ENCODE data around the gene ABHD2.

Gene ABHD2

DNA sequence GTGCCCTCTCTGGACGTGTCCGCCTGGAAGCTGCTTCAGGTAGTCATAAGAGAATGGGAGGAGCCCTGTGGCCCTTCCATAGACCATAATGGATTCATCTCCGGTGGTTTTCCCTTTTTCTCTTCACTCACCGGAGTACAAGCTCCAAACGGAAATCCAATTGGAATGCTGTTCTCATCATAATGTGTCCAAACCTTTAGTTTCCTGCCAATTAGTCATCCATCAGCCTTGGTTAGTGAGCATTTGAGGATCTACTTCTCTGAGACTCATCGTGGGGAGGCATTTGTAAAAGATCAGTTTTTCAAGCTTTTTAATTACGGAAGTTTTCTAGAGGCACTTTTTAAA, 34.9 kb downstream of the ABHD2 start:
- POLR2A ChIA-PET = no interaction called here

DNA sequence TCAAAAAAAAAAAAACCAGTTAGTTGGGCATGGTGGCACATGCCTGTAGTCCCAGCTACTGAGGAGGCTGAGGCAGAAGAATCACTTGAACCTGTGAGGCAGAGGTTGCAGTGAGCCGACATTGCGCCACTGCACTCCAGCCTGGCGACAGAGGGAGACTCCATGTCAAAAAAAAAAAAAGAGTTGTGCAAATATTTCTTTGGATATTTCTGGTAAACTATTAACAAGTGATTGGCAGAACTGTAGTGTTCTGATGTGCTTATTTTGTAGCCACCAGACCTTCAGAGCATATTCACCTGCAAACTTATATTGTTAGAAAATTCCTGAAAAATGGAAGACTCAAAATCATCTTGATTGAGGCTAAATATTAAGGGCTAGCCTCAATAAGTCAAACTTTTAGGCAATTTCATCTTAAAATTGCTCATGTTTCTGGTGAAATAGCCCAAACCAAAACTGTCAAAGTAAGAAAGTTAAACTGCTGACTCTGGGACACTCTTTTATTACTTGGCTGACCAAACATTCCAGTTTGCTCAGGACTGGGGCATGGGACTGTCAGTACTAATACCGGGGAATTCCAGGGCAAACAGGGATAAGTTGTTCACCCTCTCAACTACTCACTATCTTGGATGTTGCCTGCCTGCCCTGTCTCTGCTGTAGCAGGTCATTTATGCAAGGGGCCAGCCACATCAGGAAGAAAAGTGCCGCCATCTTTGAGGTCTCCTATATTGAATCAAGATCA, 37.0 kb downstream of the ABHD2 start:
- POLR2A ChIA-PET = no interaction called here
- CTCF ChIA-PET = interaction anchor here (1.3 kb wide), 1 partner anchor 51 kb away, joined by 3 read pairs; no protein-coding TSS in a partner anchor

More for the DNA sequence above, 34.9 kb downstream of the ABHD2 start:
- Histone ChIP-seq H3K27me3 (replicated peaks in 2 of 5; ENCODE audit: control insufficient read depth in 4 of 5, insufficient read depth in 5 of 5, low read length in 4 of 5) (no peaks in the 10 kb centered on the region), H3K36me3 (ENCODE audit: control insufficient read depth in 4 of 4, insufficient read depth in 4 of 4, low read length in 3 of 4) (peaks cover 22 to 81% (median 49%) of the 10 kb centered on the region in 4 experiments), H3K27ac (ENCODE audit: insufficient read depth in 1 of 2, low read depth in 1 of 2, low read length in 2 of 2, poor library complexity in 1 of 2, severe bottlenecking in 2 of 2) (no peak overlapping the region), H3K9me3 (ENCODE audit: control extremely low read depth in 1 of 5, control insufficient read depth in 4 of 5, insufficient read depth in 2 of 5, low read depth in 1 of 5, low read length in 4 of 5) (no peaks in the 10 kb centered on the region), H3K4me1 (ENCODE audit: control extremely low read depth in 1 of 4, control insufficient read depth in 4 of 4, insufficient read depth in 4 of 4, low read length in 3 of 4) (peaks cover 5 to 18% (median 7%) of the 10 kb centered on the region in 4 experiments), H3K4me3 (ENCODE audit: control insufficient read depth in 1 of 7, extremely low read depth in 1 of 7, insufficient read depth in 4 of 7, low read depth in 2 of 7, low read length in 6 of 7) (no peak overlapping the region)
- CTCF ChIA-PET = interaction anchor here (1.5 to 3.9 kb wide), 2 partner anchors 27 to 48 kb away, joined by 4 to 13 read pairs; no protein-coding TSS in a partner anchor
- DNase-seq = no peak
- WGBS (ENCODE audit: insufficient coverage) = 100% methylated on average over 3 of the region's 7 CpGs

GRCh38 chr15:89126009-89126408, 37.8 kb downstream of the ABHD2 start:
- Histone ChIP-seq H3K4me1 (ENCODE audit: control extremely low read depth in 1 of 4, control insufficient read depth in 4 of 4, insufficient read depth in 4 of 4, low read length in 3 of 4) (peaks cover 12 to 30% (median 27%) of the 10 kb centered on the region in 4 experiments), H3K9me3 (ENCODE audit: control extremely low read depth in 1 of 5, control insufficient read depth in 4 of 5, insufficient read depth in 2 of 5, low read depth in 1 of 5, low read length in 4 of 5) (no peaks in the 10 kb centered on the region), H3K36me3 (ENCODE audit: control insufficient read depth in 4 of 4, insufficient read depth in 4 of 4, low read length in 3 of 4) (peaks cover 21 to 67% (median 37%) of the 10 kb centered on the region in 4 experiments), H3K4me3 (ENCODE audit: control insufficient read depth in 1 of 7, extremely low read depth in 1 of 7, insufficient read depth in 4 of 7, low read depth in 2 of 7, low read length in 6 of 7) (no peak overlapping the region), H3K27me3 (replicated peaks in 2 of 5; ENCODE audit: control insufficient read depth in 4 of 5, insufficient read depth in 5 of 5, low read length in 4 of 5) (no peaks in the 10 kb centered on the region), H3K27ac (ENCODE audit: insufficient read depth in 1 of 2, low read depth in 1 of 2, low read length in 2 of 2, poor library complexity in 1 of 2, severe bottlenecking in 2 of 2) (no peak overlapping the region)
- CTCF ChIA-PET = interaction anchor here (1.2 to 7.5 kb wide), 9 partner anchors 8 to 69 kb away, joined by 3 to 59 read pairs (median 5); partner anchors contain the start of gene ABHD2
- POLR2A ChIA-PET = no interaction called here
- DNase-seq = no peak
- 95% methylated on average over 5 of the region's 6 CpGs for WGBS (ENCODE audit: insufficient coverage)

More for the DNA sequence above, 37.0 kb downstream of the ABHD2 start:
- H3K27ac ChIP-seq (ENCODE audit: insufficient read depth in 1 of 2, low read depth in 1 of 2, low read length in 2 of 2, poor library complexity in 1 of 2, severe bottlenecking in 2 of 2) = no peak overlapping the region
- H3K9me3 ChIP-seq (ENCODE audit: control extremely low read depth in 1 of 5, control insufficient read depth in 4 of 5, insufficient read depth in 2 of 5, low read depth in 1 of 5, low read length in 4 of 5) = no peaks in the 10 kb centered on the region
- peaks cover 9 to 23% (median 20%) of the 10 kb centered on the region in 4 experiments for H3K4me1 ChIP-seq (ENCODE audit: control extremely low read depth in 1 of 4, control insufficient read depth in 4 of 4, insufficient read depth in 4 of 4, low read length in 3 of 4)
- DNase-seq = no peak
- WGBS (ENCODE audit: insufficient coverage) = 100% methylated on average over 2 of the region's 5 CpGs
- H3K4me3 ChIP-seq (ENCODE audit: control insufficient read depth in 1 of 7, extremely low read depth in 1 of 7, insufficient read depth in 4 of 7, low read depth in 2 of 7, low read length in 6 of 7) = no peak overlapping the region
- no peaks in the 10 kb centered on the region for H3K27me3 ChIP-seq (replicated peaks in 2 of 5; ENCODE audit: control insufficient read depth in 4 of 5, insufficient read depth in 5 of 5, low read length in 4 of 5)
- H3K36me3 ChIP-seq (ENCODE audit: control insufficient read depth in 4 of 4, insufficient read depth in 4 of 4, low read length in 3 of 4) = peaks cover 19 to 70% (median 37%) of the 10 kb centered on the region in 4 experiments

DNA sequence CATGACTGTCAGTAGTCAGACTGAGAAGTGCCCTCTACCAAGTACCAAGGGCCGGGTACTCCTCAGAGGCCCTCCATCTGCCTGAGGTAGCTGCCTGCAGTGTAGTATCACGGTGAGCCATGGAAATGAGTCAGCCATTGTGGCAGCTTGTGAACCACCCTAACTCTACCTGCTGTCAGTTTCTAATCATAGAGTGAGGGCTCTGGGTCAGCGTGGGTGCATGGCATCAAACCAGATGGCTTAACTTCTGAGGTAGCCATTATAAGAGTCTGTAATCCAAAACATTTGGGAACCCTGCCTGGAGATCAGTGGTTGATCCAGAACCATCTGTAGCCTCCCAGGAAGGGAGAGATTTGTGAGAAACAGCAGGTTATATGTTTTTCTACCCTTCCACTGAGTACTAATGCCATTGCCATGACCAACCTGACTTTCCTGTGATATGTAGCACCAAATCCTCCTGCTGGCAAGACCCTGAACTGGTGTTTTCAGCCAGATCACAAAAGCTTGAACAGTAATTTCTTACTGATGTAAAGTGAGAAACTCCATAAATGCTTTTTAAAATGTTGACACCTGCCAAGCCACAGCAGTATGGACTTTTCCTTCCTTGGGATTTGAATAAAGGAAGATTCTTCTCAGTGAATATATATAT, 38.9 kb downstream of the ABHD2 start:
- Histone ChIP-seq H3K36me3 (ENCODE audit: control insufficient read depth in 4 of 4, insufficient read depth in 4 of 4, low read length in 3 of 4) (peaks cover 15 to 60% (median 31%) of the 10 kb centered on the region in 4 experiments), H3K9me3 (ENCODE audit: control extremely low read depth in 1 of 5, control insufficient read depth in 4 of 5, insufficient read depth in 2 of 5, low read depth in 1 of 5, low read length in 4 of 5) (no peaks in the 10 kb centered on the region), H3K27ac (ENCODE audit: insufficient read depth in 1 of 2, low read depth in 1 of 2, low read length in 2 of 2, poor library complexity in 1 of 2, severe bottlenecking in 2 of 2) (no peak overlapping the region), H3K27me3 (replicated peaks in 2 of 5; ENCODE audit: control insufficient read depth in 4 of 5, insufficient read depth in 5 of 5, low read length in 4 of 5) (no peaks in the 10 kb centered on the region), H3K4me1 (ENCODE audit: control extremely low read depth in 1 of 4, control insufficient read depth in 4 of 4, insufficient read depth in 4 of 4, low read length in 3 of 4) (peaks cover 22 to 42% (median 39%) of the 10 kb centered on the region in 4 experiments), H3K4me3 (ENCODE audit: control insufficient read depth in 1 of 7, extremely low read depth in 1 of 7, insufficient read depth in 4 of 7, low read depth in 2 of 7, low read length in 6 of 7) (no peak overlapping the region)
- ChIA-PET POLR2A (no interaction called here), CTCF (interaction anchor here (0.9 to 7.5 kb wide), 10 partner anchors 9 to 70 kb away, joined by 3 to 59 read pairs (median 6); partner anchors contain the start of gene ABHD2)
- peak in 2 of 3 donors; percentile 18 to 56 for DNase-seq
- 94% methylated on average over 3 of the region's 3 CpGs for WGBS (ENCODE audit: insufficient coverage)

DNA sequence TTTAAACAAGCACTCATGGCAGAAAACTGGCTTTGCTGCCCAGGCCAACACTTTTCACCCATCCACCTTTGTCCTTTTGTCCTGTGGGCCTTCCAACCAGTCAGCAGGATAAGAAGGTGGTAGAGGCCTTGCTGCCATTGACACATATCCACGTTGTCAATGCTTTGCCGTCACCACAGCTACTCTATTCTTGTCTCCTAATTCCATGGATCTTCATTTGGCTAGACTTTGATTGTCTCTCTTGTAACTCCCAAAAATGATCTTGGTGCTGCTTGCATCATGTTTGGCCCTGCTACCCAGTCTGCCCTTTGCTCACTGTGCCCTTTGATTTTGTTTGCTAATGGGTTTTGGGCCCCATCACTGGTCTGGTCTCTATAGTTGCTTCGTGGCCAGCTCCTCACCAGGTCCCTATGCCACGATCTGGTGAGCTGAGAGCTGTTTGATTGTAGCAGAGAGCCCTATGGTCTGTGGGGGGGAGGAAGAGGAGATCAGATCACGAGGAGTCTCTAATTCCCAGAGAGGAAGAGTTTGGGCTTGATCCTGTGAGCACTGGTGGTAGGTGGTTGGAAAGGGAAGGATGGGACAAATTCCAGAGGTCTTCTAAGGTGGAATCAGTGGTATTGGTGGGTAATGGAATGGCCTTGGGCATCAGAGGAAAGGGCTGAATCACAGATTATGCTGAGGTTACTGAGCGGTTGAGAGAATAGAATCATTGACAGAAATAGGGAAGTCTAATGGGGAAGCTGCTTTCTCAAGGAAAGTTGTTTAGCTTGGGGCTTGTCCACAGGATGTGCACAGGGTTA, 40.3 kb downstream of the ABHD2 start:
- Histone ChIP-seq H3K27me3 (replicated peaks in 2 of 5; ENCODE audit: control insufficient read depth in 4 of 5, insufficient read depth in 5 of 5, low read length in 4 of 5) (no peaks in the 10 kb centered on the region), H3K9me3 (ENCODE audit: control extremely low read depth in 1 of 5, control insufficient read depth in 4 of 5, insufficient read depth in 2 of 5, low read depth in 1 of 5, low read length in 4 of 5) (no peaks in the 10 kb centered on the region), H3K36me3 (ENCODE audit: control insufficient read depth in 4 of 4, insufficient read depth in 4 of 4, low read length in 3 of 4) (peaks cover 10 to 48% (median 21%) of the 10 kb centered on the region in 4 experiments), H3K27ac (ENCODE audit: insufficient read depth in 1 of 2, low read depth in 1 of 2, low read length in 2 of 2, poor library complexity in 1 of 2, severe bottlenecking in 2 of 2) (peak overlapping the region in 1 of 2 experiments; percentile 59), H3K4me1 (ENCODE audit: control extremely low read depth in 1 of 4, control insufficient read depth in 4 of 4, insufficient read depth in 4 of 4, low read length in 3 of 4) (peaks cover 31 to 55% (median 52%) of the 10 kb centered on the region in 4 experiments), H3K4me3 (ENCODE audit: control insufficient read depth in 1 of 7, extremely low read depth in 1 of 7, insufficient read depth in 4 of 7, low read depth in 2 of 7, low read length in 6 of 7) (no peak overlapping the region)
- WGBS (ENCODE audit: insufficient coverage) = 86% methylated on average over 3 of the region's 6 CpGs
- POLR2A ChIA-PET = interaction anchor here (0.7 to 1.1 kb wide), 3 partner anchors 18 to 37 kb away, joined by 3 read pairs; no protein-coding TSS in a partner anchor
- CTCF ChIA-PET = interaction anchor here (0.9 to 7.5 kb wide), 15 partner anchors 8 to 201 kb away, joined by 3 to 59 read pairs (median 5); partner anchors contain the start of gene ABHD2
- DNase-seq = peak; percentile 32 to 84 (median 80)

DNA sequence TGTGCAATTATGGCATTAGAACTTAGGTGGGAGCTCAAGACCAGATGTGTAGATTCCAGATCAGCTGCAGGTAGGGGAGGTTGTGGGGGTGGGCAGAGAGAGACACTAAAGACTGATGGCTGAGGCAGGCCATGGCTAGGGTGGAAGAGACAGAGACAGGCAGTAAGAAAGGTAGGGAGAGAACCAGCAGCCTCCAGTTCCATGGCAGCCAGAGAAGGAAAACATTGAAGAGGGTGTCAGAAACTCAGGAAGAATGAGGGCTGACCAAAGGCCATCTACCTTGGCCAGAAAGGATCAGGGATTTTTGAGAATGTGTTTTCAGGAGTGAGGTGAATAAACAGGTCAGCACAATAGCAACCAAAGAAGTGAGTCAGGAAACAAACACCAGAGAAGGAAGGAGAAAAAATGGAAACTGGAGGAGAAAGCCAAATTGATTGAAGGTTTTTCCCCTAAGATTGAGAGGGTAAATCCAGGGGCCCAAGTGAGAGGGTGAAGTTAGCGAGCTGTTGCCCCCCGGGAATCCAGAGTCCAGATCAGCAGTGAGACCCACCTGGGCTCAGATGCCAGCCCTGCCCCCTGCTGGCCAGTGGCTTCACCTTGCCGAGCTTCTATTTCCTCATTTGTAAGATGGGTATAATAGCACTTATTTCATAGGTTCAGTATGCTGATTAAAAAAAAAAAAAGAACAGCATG, 41.0 kb downstream of the ABHD2 start:
- peak in 2 of 3 donors; percentile 46 to 59 for DNase-seq
- CTCF ChIA-PET = interaction anchor here (0.8 to 7.5 kb wide), 20 partner anchors 9 to 201 kb away, joined by 3 to 59 read pairs (median 5); partner anchors contain the start of gene ABHD2
- Histone ChIP-seq H3K4me3 (ENCODE audit: control insufficient read depth in 1 of 7, extremely low read depth in 1 of 7, insufficient read depth in 4 of 7, low read depth in 2 of 7, low read length in 6 of 7) (no peak overlapping the region), H3K27ac (ENCODE audit: insufficient read depth in 1 of 2, low read depth in 1 of 2, low read length in 2 of 2, poor library complexity in 1 of 2, severe bottlenecking in 2 of 2) (peak overlapping the region in 1 of 2 experiments; percentile 59), H3K36me3 (ENCODE audit: control insufficient read depth in 4 of 4, insufficient read depth in 4 of 4, low read length in 3 of 4) (peaks cover 10 to 41% (median 19%) of the 10 kb centered on the region in 4 experiments), H3K4me1 (ENCODE audit: control extremely low read depth in 1 of 4, control insufficient read depth in 4 of 4, insufficient read depth in 4 of 4, low read length in 3 of 4) (peaks cover 35 to 61% (median 58%) of the 10 kb centered on the region in 4 experiments), H3K9me3 (ENCODE audit: control extremely low read depth in 1 of 5, control insufficient read depth in 4 of 5, insufficient read depth in 2 of 5, low read depth in 1 of 5, low read length in 4 of 5) (no peaks in the 10 kb centered on the region), H3K27me3 (replicated peaks in 2 of 5; ENCODE audit: control insufficient read depth in 4 of 5, insufficient read depth in 5 of 5, low read length in 4 of 5) (no peaks in the 10 kb centered on the region)
- no CpG with 5 or more reads among the region's 3 CpGs for WGBS (ENCODE audit: insufficient coverage)
- POLR2A ChIA-PET = interaction anchor here (0.8 to 1.1 kb wide), 2 partner anchors 17 to 38 kb away, joined by 3 read pairs; no protein-coding TSS in a partner anchor

Data from common myeloid progenitor, CD34-positive (primary cell).